GM18508 (cell line): ENCODE results near the gene ZNF285.
A peak's percentile ranks its signal among the peaks of the same experiment; 100 is the strongest.
"Not testable (repeated sequence)": the region's sequence is repeated elsewhere in the genome, so short reads cannot be mapped to it uniquely, and the experiment has no call there.

Experiments
- ATAC-seq: cut with Tn5 transposase; IDR thresholded peaks from one replicate; pipeline ENCODE4 v1.9.1; 2021; ENCODE audit warnings: moderate number of reproducible peaks; ENCODE audit not compliant: insufficient read depth, unreplicated experiment

Gene ZNF285

DNA sequence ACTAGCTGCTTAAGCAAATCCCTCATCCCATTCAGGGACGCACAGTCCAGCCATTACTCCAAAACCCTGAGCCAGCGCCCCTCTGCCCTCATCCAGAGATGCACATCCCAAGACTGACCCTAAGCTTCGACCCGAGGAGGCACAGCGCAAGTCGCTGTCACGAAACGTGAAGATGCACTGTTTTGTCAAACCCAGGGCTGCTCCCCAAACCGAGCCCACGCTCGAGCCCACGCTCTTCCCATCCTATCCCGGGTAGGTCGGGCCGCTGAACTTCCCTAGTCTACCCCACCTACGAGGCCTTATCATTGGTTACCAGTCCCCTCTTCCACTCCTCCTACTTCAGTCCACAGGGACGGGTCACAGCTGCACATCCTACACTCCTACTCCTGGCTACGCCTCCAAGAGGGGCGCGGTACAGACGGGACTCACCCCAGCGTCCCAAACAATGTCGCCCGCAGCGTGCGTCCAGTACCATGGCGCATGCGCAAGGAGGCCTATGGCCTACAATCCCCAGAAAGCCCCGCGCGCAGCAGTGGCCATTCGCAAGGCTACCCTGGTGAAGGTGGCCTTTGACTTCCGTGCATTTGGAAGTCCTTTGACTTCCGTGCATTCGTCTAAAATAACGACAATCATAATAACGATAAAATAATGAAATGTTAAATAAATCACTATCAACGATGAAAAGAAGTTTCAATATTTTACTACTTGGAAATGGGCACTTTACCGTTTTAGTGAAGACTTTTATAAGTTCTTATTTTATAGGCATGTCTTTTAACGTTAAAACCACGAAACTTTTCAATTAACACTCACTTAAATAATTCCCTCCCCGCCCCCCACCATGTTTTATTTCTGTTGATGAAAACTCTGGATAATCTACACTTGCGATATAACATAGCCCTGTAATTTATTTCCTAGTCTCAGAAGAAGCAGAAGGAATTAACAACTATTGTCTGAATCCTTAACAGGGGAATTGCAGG lies at the start of gene ZNF285:
Gene ZNF285, minus strand, starts transcription at position 470 of the 977 bp plus-strand sequence. CDS start 4,395 bp downstream, outside the sequence.
- peak; percentile 72 for ATAC-seq

DNA sequence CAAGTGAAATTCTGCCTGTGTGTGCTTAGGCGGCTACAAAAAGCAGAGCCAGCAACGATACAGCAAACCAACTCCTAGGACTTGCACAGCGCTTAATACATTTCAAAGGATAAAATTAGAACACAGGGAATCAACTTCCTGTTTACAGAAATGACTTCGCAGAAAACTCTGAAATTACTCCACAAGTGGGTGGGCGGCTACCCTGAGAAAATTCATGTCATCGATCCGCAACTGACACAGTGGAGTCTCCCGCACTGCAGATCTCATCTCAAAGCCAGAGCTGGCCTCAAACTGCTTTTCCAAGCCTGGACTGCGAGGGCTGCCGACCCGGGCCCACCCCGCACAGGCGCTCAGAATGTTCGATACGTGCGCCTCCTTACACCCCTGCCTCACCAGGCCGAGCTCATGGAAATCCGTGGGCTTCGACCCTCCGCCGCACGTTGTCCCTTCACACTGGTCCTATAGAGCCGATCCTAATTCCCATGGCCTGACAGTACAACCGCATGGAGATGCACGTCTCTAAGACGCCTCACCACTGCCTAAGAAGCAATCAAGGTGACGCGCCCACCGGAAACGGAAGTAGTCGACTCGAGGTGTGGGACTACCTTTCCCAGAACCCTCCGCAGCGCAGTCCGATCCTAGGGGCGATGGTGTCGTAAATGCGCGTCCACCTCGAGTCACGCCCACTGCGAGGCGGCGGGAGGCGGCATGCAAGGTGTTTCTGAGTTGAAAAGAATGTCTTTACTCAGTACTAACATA lies 46.7 kb upstream of the ZNF285 start, which contains the start of gene ZNF229:
Gene ZNF229, minus strand, starts transcription at position 557 of the 759 bp plus-strand sequence. CDS start 5,625 bp downstream, outside the sequence.
- no peak for ATAC-seq

DNA sequence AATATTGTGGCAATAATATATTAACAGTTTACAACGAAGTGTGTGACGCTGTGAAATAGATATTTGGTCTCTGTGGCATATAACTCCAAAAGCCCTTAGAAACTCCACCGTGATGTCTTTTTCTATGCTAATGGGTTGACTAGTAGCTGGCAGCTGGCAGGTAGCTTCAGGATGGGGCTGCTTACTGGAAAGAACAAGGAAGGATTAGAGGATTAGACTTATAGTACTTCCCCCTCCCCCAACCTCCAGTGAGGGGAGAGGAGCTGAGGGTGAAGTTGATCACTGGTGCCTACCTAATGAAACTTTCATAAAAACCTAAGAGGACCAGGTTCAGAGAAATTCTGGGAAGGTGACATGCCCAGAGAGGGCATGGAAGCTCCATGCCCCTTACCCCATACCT lies 37.0 kb upstream of the ZNF285 start:
- ATAC-seq, result no peak

DNA sequence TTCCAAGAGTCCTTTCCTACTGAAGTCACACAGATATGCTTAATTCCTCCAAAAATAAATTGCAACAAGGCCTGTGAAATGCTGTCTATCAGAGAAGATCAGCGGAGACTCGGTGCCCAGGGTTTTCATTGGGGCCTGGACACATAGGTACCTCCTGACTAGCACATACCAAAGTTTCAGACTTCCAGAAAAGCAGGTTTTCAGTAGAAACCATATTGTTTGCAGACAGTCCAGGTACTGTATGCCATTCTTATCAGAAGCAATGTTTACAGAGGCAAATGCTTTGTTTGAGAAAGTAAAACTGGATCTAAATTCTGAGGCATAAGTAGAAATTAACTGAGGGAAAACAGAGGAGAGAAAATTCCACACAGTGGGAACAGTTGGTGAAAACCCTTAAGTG lies 34.0 kb upstream of the ZNF285 start:
- no peak for ATAC-seq

DNA sequence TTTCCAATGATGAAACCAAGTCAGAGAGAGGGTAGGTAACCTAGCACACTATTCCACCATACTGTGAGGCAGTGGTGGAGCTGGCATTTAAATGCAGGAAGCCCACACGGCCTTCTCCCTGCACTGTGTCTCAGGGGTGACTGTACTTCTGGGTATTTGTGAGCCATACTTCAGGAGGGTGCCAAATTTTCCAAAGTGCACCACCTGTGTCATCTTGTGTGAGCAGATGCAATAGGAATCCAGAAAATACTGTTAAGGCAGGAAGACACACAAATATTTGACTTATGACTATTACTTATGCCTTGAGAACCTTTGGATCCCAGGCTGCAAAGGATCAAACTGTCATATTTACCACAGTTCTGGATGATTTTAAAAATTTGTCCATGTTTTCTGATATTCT lies 29.5 kb upstream of the ZNF285 start:
- ATAC-seq, result no peak

DNA sequence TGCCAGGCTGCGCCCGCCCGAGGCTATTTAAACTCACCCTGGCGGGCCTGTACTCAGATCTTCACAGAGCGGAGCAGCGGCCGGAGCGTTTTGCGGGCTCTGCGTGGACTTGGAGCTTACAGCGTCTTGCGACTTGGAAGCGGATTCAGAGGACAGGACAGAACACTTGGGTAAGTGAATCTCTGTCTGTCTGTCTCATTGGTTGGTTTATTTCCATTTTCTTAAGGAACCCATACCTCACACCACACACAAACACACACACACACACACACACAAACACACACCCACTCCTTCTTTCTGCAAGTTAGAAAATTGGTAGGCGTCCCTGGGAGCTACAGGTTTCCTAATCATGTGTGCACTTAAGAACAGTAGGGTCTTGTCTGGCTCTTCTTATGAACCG lies 14.1 kb upstream of the ZNF285 start:
- ATAC-seq, result not testable (repeated sequence)

DNA sequence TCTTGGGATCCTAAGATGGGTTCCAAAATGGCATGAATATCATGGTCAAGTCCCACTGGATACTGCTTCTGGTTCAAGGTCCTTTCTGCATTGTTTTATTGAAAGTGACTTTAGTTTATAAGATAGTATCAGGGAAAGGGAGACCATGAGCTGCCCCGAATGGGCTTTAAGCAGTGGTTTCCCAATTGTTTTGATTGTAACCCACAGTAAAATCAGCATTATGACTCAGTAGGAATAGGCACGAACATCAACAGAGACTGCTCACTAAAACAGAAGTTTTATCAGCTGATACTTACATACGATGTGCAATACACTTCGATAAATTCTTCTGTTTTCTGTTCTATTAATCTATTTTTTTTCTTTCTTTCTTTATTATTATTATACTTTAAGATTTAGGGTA lies 12.1 kb downstream of the ZNF285 start:
- not testable (repeated sequence) for ATAC-seq

DNA sequence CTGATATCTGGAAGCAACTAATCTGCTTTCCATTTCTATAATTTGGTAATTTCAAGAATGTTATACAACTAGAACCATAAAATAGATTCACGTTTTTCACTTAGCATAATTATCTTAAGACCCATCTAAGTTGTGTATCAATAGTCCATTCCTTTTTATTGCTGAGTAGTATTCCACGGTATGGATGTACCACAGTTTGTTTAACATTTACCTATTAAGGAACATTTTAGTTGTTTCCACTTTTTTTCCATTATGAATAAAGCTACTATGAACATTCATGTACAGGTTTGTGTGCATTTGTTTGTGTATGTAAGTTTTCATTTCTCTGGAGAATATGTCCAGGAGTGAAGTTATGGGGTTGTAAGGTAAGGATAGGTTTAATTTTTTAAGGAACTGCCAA lies 26.6 kb downstream of the ZNF285 start:
- no peak for ATAC-seq

DNA sequence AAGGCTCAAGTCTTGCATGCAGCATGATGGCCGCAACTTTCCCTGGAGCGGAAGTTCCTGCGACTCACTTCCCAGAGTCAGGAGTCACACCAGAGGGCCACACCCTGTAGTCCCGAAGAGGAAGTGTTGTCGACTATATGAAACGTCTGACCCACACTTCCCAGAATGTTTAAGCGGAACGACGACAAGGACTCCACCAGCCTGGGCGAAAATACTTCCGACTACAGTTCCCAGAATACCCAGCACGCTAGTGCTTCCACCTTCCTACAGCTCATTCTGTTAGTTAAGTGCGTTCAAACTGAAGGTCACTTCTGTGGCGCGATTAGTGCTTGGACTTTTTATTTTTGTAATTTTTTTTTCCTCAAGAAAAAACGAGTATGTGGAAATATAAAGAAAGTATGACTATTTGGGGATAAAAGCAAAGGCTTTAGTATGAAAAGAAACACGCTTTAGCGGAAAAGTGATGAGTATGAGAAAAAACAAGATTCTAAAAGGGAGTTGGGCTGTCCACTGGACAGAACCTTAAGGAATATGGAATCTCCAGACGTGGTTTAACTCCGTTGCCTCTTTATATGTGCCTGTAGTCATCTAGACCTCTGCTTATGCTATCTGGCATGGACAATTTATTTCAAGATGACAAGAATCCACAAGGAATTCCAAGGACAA lies 29.5 kb downstream of the ZNF285 start:
- no peak for ATAC-seq

DNA sequence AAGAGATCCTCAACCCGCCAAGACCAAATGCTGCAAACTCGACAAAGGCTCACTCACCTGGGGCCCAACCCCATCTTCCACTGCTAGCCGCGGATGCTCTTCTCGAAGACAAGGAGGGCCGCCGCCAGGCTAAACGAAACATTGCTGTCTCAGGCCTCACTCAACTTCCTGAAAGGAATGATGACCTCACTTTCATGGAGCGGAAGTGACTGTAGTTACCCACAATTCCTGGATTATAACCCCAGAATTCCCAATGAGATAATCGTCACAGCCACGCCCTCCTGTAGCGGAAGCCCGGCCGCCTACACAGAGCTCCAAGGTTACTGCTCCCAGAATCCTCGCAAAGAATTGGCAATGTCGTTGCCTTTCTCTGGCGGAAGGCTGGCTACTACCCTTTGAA lies 34.4 kb downstream of the ZNF285 start:
- ATAC-seq, result no peak

DNA sequence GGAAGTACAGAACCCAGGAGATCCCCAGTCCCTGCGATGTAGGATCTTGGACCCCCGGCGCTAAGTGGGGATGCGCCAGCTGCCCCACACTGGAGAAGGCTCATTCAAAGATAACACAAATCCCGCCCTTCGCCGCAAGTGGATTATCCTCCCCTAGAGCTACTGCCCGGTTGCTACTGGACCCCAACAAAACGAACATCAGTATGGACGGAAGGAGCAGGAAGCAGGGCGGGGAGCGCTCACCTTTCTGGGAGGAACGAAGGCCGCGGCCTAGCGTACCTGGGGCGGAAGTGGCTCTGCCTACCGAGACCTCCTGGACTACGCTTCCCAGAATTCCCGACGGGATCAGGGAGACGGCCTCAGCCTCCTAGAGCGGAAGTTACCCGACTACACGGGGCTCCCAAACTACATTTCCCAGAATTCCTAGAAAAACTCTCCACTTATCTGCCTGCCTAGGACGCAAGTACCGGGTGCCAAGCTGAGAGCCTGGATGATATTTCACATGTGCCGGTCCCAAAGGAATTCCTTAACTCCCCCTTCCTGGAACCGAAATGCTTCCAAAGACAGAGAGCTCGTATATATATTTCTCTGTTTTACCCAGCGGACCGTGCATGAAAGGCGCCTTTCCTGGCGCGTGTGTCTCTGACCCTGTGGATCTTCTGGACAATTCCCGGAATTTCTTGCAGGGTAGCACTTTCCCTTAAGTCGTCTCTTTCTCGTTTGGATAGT lies 44.9 kb downstream of the ZNF285 start, which contains the start of gene ZNF112:
Gene ZNF112, minus strand, starts transcription at position 298 of the 729 bp plus-strand sequence. CDS start 16,141 bp downstream, outside the sequence.
- no peak for ATAC-seq

DNA sequence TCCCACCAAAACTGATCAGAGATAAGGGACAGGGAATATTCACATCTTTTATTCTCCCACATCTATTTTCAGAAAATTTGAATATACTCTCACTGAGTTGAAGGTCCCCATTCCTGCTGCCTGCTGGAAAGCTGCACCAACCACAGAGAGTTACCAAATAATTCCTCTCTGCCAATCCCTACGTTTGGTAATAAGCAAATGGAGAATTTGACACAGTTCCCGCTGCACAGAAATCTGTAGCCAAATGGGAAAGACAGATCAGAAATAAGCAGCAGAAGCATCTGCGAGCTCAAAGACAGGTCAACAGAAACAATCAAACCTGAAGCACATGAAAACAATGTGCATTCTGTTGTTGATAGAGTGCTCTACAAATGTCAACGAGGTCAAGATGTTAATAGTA lies 54.9 kb downstream of the ZNF285 start:
- no peak for ATAC-seq

DNA sequence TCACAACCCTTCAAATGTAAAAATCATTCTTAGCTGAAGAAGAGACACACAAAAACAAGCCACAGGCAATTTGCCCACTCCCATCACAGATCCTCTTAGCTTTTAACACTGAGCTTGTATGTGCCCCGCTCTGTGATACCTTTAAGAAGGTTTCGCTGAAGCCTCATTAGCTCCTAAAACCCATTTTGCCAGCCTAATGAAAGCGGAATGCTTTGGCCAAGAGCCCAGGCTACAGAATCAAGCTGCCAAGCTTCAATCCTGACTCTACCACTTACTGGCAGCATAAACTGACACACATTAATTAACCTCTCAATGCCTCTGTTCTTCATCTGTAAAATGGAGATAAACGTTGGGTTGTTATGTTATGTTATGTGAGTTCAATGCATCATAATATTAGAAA lies 55.4 kb downstream of the ZNF285 start:
- no peak for ATAC-seq

DNA sequence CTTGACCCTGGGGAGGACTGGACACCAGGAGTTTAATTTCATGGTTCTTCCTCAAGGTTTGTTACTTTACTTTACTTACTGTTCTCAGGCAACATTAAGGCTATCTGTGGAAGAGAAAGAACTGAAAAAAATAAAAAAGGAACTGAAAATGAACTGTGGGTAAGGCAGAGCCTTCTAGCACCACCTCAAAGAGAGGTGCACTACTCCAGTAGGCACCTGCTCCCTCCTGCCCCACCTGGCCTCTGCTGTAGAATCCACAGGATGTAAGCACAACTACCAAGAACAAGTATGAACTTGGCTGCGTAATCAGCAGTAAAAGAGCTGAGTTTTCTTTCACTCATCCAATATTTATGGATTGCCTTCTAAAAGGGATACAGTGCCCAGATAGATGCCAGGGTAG lies 57.2 kb downstream of the ZNF285 start:
- no peak for ATAC-seq

DNA sequence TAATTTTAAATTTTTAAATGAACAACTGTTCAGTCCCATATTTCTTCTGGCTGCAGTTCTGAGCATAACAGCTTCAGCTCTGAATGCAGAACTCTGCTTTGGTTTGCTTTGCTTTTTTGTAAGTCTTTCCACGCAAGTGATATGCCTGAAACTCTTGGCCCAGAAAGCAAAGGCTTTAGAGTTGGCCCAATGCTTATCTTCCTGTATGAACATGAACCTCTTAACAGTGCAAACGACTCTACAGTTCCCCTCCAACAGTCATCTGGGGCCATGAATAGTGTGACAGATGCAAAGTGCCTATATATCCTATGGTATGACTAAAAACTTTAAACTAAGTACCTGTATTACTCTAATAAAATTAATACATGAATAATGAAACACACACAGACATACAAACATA lies 59.6 kb downstream of the ZNF285 start:
- no peak for ATAC-seq

DNA sequence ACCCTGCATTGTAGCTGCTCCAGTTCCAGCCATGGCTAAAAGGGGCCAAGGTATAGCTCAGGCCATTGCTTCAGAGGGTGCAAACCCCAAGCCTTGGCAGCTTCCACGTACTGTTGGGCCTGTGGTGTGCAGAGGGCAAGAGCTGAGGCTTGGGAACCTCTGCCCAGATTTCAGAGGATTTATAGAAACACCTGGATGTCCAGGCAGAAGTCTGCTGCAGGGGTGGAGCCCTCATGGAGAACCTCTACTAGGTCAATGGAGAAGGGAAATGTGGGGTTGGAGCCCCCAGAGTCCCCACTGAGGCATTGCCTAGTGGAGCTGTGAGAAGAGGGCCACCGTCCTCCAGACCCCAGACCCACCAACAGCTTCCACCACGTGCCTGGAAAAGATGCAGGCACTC lies 66.8 kb downstream of the ZNF285 start:
- not testable (repeated sequence) for ATAC-seq
